C4-2B (cell line): ENCODE measurements around the gene ANAPC5.

Source experiments
- H3K27ac ChIP-seq: fragments of 450-650 bp; 2 replicates; pipeline ENCODE4 v1.5.1; 2017
- ZFX ChIP-seq: fragments of 450-650 bp; IDR thresholded peaks from 2 replicates; pipeline ENCODE4 v1.6.1; 2017
- TF ChIP-seq, protein P1 (sequence below): fragments of 450-650 bp; conservative IDR thresholded peaks from 2 replicates; pipeline ENCODE4 v1.5.1; 2017; ENCODE audit warnings: mild to moderate bottlenecking

ANAPC5 gene

DNA sequence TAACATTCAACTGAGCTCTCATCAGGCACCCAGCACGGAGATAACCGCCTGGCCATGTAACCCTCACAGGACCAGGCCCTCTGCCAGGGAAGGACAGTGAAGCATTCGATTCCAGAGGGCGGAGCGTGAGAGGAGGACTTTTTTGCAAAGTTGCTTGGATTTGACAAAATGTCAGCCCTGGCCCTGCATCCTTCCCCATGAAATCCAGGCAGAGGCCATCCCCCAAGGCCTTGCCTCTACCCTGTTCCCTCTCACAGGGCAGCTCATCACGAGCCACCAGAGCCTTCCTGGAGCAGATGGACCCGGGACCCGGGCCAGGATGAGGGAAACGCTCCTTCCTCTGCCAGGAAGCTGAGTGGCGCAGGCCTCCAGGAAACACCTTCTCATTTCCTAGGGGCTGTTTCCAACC, 72.7 kb downstream of the ANAPC5 start:
- TF ChIP-seq ZFX: no peak
- TF ChIP-seq, protein P1, sequence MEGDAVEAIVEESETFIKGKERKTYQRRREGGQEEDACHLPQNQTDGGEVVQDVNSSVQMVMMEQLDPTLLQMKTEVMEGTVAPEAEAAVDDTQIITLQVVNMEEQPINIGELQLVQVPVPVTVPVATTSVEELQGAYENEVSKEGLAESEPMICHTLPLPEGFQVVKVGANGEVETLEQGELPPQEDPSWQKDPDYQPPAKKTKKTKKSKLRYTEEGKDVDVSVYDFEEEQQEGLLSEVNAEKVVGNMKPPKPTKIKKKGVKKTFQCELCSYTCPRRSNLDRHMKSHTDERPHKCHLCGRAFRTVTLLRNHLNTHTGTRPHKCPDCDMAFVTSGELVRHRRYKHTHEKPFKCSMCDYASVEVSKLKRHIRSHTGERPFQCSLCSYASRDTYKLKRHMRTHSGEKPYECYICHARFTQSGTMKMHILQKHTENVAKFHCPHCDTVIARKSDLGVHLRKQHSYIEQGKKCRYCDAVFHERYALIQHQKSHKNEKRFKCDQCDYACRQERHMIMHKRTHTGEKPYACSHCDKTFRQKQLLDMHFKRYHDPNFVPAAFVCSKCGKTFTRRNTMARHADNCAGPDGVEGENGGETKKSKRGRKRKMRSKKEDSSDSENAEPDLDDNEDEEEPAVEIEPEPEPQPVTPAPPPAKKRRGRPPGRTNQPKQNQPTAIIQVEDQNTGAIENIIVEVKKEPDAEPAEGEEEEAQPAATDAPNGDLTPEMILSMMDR: no peak
- no peak overlapping the region; the same call in 1 of the 2 replicates for H3K27ac ChIP-seq

DNA sequence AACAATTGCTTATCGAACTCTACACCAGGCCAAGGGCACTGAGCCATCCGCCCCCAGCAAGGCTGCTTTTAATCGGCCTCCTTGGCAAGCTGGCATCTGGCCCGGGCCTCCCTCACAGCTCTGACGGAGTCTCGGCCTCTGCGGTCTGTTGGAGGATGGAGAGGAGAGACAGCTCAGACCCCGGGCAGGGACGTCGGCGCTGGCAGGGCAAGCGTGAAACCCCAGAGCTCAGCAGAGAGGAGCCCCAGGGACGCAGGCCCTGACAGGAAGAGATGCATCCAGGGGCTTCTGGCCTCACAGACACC, 73.2 kb downstream of the ANAPC5 start:
- TF ChIP-seq, protein P1: no peak
- no peak for TF ChIP-seq ZFX
- H3K27ac ChIP-seq: no peak overlapping the region; the same call in 1 of the 2 replicates

DNA sequence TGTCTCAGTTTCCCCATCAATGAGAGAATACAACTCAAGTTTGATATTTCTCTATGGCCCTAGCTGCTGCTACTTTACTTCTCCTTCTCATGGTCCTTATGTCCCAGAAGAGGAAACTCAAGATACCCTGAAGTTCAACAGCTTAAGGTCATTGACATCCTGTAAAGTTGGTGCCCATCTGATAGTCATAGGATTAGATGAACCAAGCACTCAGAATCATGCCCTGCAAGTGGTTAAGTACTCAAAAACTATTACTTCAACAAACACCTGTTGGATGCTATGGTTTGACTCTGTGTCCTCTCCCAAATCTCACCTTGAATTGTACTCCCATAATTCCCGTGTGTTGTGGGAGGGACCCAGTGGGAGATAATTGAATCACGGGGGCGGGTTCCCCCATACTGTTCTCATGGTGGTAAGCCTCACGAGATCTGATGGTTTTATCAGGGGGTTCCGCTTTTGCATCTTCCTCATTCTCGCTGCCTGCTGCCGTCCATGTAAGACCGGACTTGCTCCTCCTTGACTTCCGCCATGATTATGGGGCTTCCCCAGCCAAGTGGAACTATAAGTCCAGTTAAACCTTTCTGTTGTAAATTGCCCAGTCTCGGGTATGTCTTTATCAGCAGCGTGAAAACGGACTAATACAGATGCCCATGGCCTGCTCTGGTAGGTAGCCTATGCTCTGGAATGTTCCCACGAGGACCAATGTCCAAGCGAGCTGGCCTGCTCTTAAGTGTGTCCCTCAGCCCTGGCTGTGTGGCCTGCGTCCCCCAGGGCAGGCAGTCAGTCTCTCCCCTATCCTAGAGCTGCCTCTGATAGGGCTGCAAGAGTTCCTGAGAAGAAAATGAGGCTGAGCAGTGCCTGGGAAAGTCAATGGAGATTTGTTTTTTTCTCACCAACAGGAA, 73.8 kb downstream of the ANAPC5 start:
- H3K27ac ChIP-seq: no peak overlapping the region; the same call in 1 of the 2 replicates
- TF ChIP-seq ZFX: no peak
- TF ChIP-seq, protein P1: no peak

DNA sequence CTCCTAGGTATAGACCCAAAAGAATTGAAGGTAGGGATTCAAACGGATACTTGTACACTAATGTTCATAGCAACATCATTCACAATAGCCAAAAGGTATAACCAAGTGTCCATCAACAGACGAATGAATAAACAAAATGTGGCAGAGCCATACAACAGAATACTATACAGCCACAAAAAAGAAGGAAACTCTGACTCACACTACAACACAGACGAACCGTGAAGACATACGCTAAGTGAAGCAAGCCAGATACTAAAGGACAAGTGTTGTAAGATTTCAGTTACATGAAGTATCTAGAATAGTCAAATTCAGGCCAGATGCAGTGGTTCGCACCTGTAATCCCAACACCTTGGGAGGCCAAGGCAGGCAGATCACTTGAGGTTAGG, 74.8 kb downstream of the ANAPC5 start:
- H3K27ac ChIP-seq: no peak overlapping the region
- TF ChIP-seq, protein P1: no peak
- TF ChIP-seq ZFX: no peak

DNA sequence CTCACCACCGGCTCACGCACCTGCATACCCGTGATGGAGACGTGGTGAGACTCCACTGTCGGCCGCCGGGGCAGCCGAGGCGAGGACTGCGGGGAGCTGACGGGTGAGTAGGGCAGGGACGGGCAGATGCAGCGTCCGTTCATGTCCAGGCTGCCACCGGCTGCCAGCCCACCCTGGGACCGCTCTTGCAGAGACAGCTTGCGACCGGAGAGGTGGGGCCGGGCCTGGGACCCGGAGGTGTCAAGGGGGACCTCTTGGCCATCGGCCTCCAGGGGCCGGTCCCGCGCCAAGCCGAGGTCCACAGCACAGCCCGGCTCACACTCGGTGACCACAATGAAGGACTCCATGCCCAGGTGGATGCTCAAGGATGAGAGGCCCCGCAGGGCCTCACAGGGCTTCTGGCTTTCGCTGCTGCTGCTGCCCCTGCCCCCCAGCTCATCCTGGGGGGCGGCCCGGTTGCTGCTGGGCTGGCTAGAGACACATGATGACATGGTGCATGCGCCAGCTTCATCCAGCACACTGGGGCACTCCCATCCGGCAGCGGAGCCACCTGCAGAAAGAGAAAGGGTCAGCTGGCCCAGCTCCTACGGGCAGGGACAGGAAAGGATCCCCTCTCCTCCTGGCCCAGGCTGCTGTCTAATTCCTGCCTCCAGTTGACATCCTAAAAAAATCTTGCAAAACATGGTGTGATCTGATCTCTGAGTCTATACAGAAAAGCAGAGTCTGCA, 78.0 kb downstream of the ANAPC5 start:
- no peak overlapping the region for H3K27ac ChIP-seq
- no peak for TF ChIP-seq ZFX
- TF ChIP-seq, protein P1: no peak

DNA sequence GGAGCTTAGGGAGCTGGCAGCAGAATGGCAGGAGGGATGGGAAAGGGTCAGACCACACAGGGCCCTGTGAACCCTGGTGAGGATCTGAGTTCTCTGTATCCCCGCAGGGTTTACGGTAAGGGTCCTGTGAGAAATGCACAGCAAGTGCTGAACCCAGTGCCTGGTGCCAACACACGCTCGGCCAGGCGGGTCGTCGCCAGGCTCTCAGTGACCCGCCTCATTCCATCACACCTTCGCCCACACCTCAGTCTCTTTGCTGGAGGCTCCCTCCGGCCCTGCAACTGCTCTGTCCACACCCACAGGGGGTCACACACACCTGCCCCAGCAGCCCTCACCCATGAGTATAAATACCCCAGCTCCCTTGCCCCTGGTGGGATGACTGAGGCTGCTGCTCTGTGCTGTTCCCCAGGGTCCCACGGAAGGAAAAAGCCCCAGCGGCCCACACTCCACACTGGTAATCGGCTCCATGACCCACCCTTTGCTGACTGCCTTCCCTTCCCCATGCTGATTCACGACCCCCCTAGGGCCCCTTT, 78.8 kb downstream of the ANAPC5 start:
- H3K27ac ChIP-seq: no peak overlapping the region
- TF ChIP-seq, protein P1: no peak
- no peak for TF ChIP-seq ZFX

DNA sequence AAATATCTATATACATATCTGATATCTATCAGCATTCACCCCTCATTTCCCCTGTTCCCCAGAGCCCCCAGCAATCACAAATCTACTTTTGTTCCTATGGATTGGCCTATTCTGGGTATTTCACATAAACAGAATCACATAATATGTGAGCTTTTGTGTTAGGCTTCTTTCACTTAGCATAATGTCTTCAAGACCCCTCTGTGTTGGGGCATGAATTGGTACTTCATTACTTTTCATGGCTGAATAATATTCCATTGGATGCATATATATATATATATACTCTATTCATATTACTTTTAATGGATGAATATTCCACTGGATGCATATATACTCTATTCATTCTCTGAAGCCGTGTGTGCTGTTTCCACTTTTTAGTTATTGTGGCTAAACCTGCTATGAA, 84.4 kb downstream of the ANAPC5 start:
- no peak overlapping the region for H3K27ac ChIP-seq
- TF ChIP-seq ZFX: no peak
- TF ChIP-seq, protein P1: no peak
